K562 (cell line): Measurements from ENCODE around the gene SMIM36. TPM values are rescaled to one million over a fixed set of nuclear protein-coding genes. Genes with fewer than 3 reads are reported as not detected.

ENCODE experiments used
- ATAC-seq: fragments of 200-7000 bp; cut with Tn5 transposase; 3 replicates; pipeline ENCODE4 v1.9.1; 2020; ENCODE audit warnings: moderate library complexity
- BruUV-seq: library from RNA; stranded (reverse); fragments of 400-500 nt; replicated peaks from 2 replicates; lab custom pipeline; 2021; lab: Mats Ljungman, UMichigan
- CTCF ChIA-PET: fragments of 300-600 bp; formaldehyde crosslinking; extraction: SDS; loops from one replicate; lab custom pipeline; 2021; ENCODE audit warnings: low intra/inter-chr PET ratio; lab: Yijun Ruan, JAX
- POLR2A ChIA-PET: fragments of 300-600, 350-650 bp; sonication (Branson Sonifier 250); formaldehyde crosslinking; extraction: SDS; loops from one replicate; lab custom pipeline; 2021; ENCODE audit warnings: antibody characterized with exemption, inconsistent platforms; lab: Yijun Ruan, JAX
- DNase-seq, 4 experiments: peaks; one replicate each; pipeline versions ENCODE4 v3.0.0 to v3.0.0-alpha.2; 2011 to 2018; ENCODE audit warnings: low spot score in 3 of 4, mixed read lengths in 3 of 4; ENCODE audit errors: extremely low read depth in 1 of 4
- FAIRE-seq: peaks from 2 replicates; lab custom pipeline; 2011; peaks lifted over from hg19 to GRCh38; lab: Jason Lieb, UNC
- H2AFZ ChIP-seq: 2 replicates; pipeline ENCODE4 v1.6.0; 2011; ENCODE audit warnings: low read depth, low read length, control low read depth, inconsistent platforms
- H3K27ac ChIP-seq: fragments of 200-600 bp; 3 replicates; pipeline ENCODE4 v1.8.0; 2011; ENCODE audit warnings: low read depth, mild to moderate bottlenecking, control low read depth, inconsistent platforms, low read length, moderate library complexity, mixed read lengths; ENCODE audit errors: extremely low read depth
- H3K27me3 ChIP-seq, 2 experiments: fragments of 300-600 bp in 1 of 2; 2 replicates in 1 of 2; 3 replicates in 1 of 2; pipeline versions ENCODE4 v1.6.0 to v1.8.0; 2011; ENCODE audit warnings: inconsistent platforms in 2 of 2, low read length in 2 of 2, mild to moderate bottlenecking in 1 of 2, mixed read lengths in 1 of 2, moderate library complexity in 1 of 2; ENCODE audit not compliant: control insufficient read depth in 2 of 2, insufficient read depth in 2 of 2
- H3K36me3 ChIP-seq: fragments of 300-600 bp; 3 replicates; pipeline ENCODE4 v1.8.0; 2011; ENCODE audit warnings: mild to moderate bottlenecking, low read length, inconsistent platforms; ENCODE audit not compliant: control insufficient read depth, insufficient read depth
- H3K4me1 ChIP-seq, 2 experiments: fragments of 200-600 bp in 1 of 2; replicated peaks in 1 of 2; 2 replicates in 1 of 2; 3 replicates in 1 of 2; pipeline versions ENCODE4 v1.5.1 to v1.8.0; 2011; ENCODE audit warnings: inconsistent platforms in 2 of 2, low read length in 2 of 2, mild to moderate bottlenecking in 1 of 2, mixed read lengths in 1 of 2, moderate library complexity in 1 of 2; ENCODE audit not compliant: control insufficient read depth in 2 of 2, insufficient read depth in 2 of 2
- H3K4me2 ChIP-seq: 2 replicates; pipeline ENCODE4 v1.6.1; 2011; ENCODE audit warnings: low read length, control low read depth, inconsistent platforms, mixed read lengths; ENCODE audit not compliant: insufficient read depth
- H3K4me3 ChIP-seq: fragments of 200-600 bp; sonication (generic), shearing (Covaris generic); 2 replicates; pipeline ENCODE4 v1.5.1; 2016; ENCODE audit warnings: control low read depth, inconsistent platforms
- H3K79me2 ChIP-seq: fragments of 200-600 bp; 3 replicates; pipeline ENCODE4 v1.8.0; 2011; ENCODE audit warnings: low read length, inconsistent platforms; ENCODE audit not compliant: control insufficient read depth, insufficient read depth
- H3K9ac ChIP-seq, 2 experiments: 2 replicates each; pipeline versions ENCODE4 v1.6.0 to v1.6.1; 2011; ENCODE audit warnings: low read depth in 2 of 2, low read length in 2 of 2, control low read depth in 1 of 2, inconsistent platforms in 1 of 2, mild to moderate bottlenecking in 1 of 2, mixed read lengths in 1 of 2; ENCODE audit not compliant: insufficient read depth in 1 of 2
- H3K9me1 ChIP-seq: one replicate; pipeline ENCODE4 v1.6.0; 2011; ENCODE audit warnings: inconsistent platforms, mild to moderate bottlenecking, low read length, moderate library complexity; ENCODE audit not compliant: control insufficient read depth, insufficient read depth
- H3K9me3 ChIP-seq: replicated peaks from 2 replicates; pipeline ENCODE4 v1.5.1; 2011; ENCODE audit warnings: low read depth, low read length, inconsistent platforms; ENCODE audit not compliant: control insufficient read depth, insufficient read depth
- H4K20me1 ChIP-seq: replicated peaks from 2 replicates; pipeline ENCODE4 v1.6.1; 2011; ENCODE audit warnings: low read length, inconsistent platforms, mixed read lengths; ENCODE audit not compliant: control insufficient read depth, insufficient read depth
- BCL6 ChIP-seq: fragments of 250-450 bp; sonication (Bioruptor Pico); IDR thresholded peaks from 2 replicates; pipeline ENCODE4 v1.4.0; 2020
- CEBPB ChIP-seq: fragments of 450-650 bp; IDR thresholded peaks from 2 replicates; pipeline ENCODE4 v1.6.1; 2016; ENCODE audit warnings: missing genetic modification characterization, missing compliant biosample characterization
- FOXK2 ChIP-seq, 2 experiments: fragments of 450-650 bp; IDR thresholded peaks in 1 of 2; conservative IDR thresholded peaks in 1 of 2; 2 replicates each; pipeline ENCODE4 v1.6.1; 2016; ENCODE audit warnings: low read depth in 2 of 2, mild to moderate bottlenecking in 1 of 2
- PHB ChIP-seq: fragments of 250-450 bp; sonication (Bioruptor Pico); IDR thresholded peaks from 2 replicates; pipeline ENCODE4 v1.5.0; 2021
- ZNF699 ChIP-seq: fragments of 250-450 bp; sonication (Bioruptor Pico); IDR thresholded peaks from 2 replicates; pipeline ENCODE4 v1.8.0; 2021; ENCODE audit warnings: mild to moderate bottlenecking, moderate library complexity; ENCODE audit not compliant: insufficient replicate concordance
- ZSCAN29 ChIP-seq: fragments of 450-650 bp; IDR thresholded peaks from 2 replicates; pipeline ENCODE4 v1.6.1; 2017
- WGBS: fragments of 100-300 bp; shearing (Covaris generic); methylation state at CpG from one replicate; pipeline ENCODE4 v1.1.6; 2016; ENCODE audit warnings: low coverage, mixed read lengths; ENCODE audit not compliant: insufficient coverage; ENCODE audit errors: missing lambda C conversion rate; 5-methylcytosine and 5-hydroxymethylcytosine counted together
- in situ Hi-C: fragments of 300-500 bp; cut with MboI; formaldehyde crosslinking; loops from 4 replicates; pipeline ENCODE4 v1.15.0; 2018; ENCODE audit warnings: inconsistent platforms, mixed read lengths
- intact Hi-C: fragments of 100-400 bp; cut with micrococcal nuclease; formaldehyde crosslinking; loops from 2 replicates; pipeline ENCODE4 v1.14.2; 2022
- polyA plus RNA-seq, 8 experiments: library from polyadenylated mRNA; depleted of rRNA in 4 of 8; stranded (reverse) in 5 of 8; unstranded in 3 of 8; fragments of >200 nt; fragmentation: Nextera tagmentation in 2 of 8; fragmentation: Illumina TruSeq in 1 of 8; extraction: Ambion mirVana in 2 of 8; extraction: Trizol in 1 of 8; gene quantifications; 2 replicates each; pipeline versions ENCODE4 v1.2.1 to v1.2.3, GENCODE V29; 2011 to 2014; ENCODE audit warnings: inconsistent platforms in 1 of 8, missing spikeins in 1 of 8
- total RNA-seq, 7 experiments: library from RNA; depleted of rRNA in 6 of 7; stranded (reverse); fragments of >200 nt in 6 of 7; fragmentation: Illumina TruSeq in 2 of 7; extraction: Trizol in 2 of 7; gene quantifications; 2 replicates each; pipeline versions ENCODE4 v1.2.1 to v1.2.3, GENCODE V29; 2011 to 2021; ENCODE audit warnings: low replicate concordance in 1 of 7
- TF ChIP-seq, protein P1 (sequence below), 3 experiments: IDR thresholded peaks in 2 of 3; conservative IDR thresholded peaks in 1 of 3; 2 replicates each; pipeline ENCODE4 v1.5.1; 2011 to 2012; ENCODE audit warnings: low read length in 3 of 3, mild to moderate bottlenecking in 3 of 3, control low read depth in 2 of 3, improper control_type of control experiment in 1 of 3, inconsistent platforms in 1 of 3, low read depth in 1 of 3, mixed read lengths in 1 of 3, moderate library complexity in 1 of 3; ENCODE audit not compliant: insufficient read depth in 2 of 3
- TF ChIP-seq, protein P2 (sequence below): IDR thresholded peaks from 2 replicates; pipeline ENCODE4 v1.6.1; 2016; ENCODE audit warnings: missing genetic modification characterization, missing compliant biosample characterization
- TF ChIP-seq, protein P3 (sequence below): fragments of 250-450 bp; sonication (Bioruptor Pico); IDR thresholded peaks from 2 replicates; pipeline ENCODE4 v1.5.0; 2020; ENCODE audit warnings: mild to moderate bottlenecking, borderline replicate concordance

The SMIM36 gene
- total and polyA plus RNA-seq, 9 of the 15 experiments (the other 6 are each of a cell fraction or from before 2014, with no cell fraction given): not detected

DNA sequence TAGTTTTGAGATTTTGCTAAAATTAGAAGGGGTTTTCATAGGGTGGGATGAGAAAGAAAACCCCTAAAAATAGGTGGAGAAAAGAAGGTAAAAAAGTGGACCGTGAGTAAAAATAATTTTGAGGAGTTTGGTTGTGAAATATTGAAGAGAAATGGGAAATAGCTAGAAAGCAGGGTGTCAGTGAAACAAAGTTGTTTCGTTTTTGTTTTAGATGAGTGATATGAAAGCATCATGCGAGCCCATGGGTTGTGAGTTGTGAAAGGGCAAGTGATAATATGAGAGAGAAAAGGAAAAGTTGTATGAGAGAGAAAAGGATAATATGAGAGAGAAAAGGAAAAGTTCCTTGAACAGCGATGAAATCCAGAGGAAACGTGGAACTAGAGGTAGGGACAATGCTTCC lies 7.3 kb upstream of the SMIM36 start:
- peak overlapping the region; percentile 25; the same call in 1 of the 2 replicates for H2AFZ ChIP-seq
- CTCF ChIA-PET: no interaction called here

More for the DNA sequence above, 7.3 kb upstream of the SMIM36 start:
- TF ChIP-seq ZSCAN29 (no peak), FOXK2 (conservative IDR thresholded peaks at IDR 0.05 in 1 of 2, IDR thresholded peaks at IDR 0.05 in 1 of 2; ENCODE audit: low read depth in 2 of 2) (no peak), PHB (CRISPR knock-in tag) (no peak), CEBPB (tag) (0 out of 2 replicates have a peak, but pooled peaks have one; percentile 17), BCL6 (CRISPR knock-in tag) (no peak), ZNF699 (CRISPR knock-in tag) (no peak)
- TF ChIP-seq, protein P1, sequence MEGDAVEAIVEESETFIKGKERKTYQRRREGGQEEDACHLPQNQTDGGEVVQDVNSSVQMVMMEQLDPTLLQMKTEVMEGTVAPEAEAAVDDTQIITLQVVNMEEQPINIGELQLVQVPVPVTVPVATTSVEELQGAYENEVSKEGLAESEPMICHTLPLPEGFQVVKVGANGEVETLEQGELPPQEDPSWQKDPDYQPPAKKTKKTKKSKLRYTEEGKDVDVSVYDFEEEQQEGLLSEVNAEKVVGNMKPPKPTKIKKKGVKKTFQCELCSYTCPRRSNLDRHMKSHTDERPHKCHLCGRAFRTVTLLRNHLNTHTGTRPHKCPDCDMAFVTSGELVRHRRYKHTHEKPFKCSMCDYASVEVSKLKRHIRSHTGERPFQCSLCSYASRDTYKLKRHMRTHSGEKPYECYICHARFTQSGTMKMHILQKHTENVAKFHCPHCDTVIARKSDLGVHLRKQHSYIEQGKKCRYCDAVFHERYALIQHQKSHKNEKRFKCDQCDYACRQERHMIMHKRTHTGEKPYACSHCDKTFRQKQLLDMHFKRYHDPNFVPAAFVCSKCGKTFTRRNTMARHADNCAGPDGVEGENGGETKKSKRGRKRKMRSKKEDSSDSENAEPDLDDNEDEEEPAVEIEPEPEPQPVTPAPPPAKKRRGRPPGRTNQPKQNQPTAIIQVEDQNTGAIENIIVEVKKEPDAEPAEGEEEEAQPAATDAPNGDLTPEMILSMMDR (IDR thresholded peaks at IDR 0.05 in 2 of 3, conservative IDR thresholded peaks at IDR 0.05 in 1 of 3; ENCODE audit: insufficient read depth in 2 of 3, low read depth in 1 of 3, low read length in 3 of 3): no peak
- TF ChIP-seq, protein P2, sequence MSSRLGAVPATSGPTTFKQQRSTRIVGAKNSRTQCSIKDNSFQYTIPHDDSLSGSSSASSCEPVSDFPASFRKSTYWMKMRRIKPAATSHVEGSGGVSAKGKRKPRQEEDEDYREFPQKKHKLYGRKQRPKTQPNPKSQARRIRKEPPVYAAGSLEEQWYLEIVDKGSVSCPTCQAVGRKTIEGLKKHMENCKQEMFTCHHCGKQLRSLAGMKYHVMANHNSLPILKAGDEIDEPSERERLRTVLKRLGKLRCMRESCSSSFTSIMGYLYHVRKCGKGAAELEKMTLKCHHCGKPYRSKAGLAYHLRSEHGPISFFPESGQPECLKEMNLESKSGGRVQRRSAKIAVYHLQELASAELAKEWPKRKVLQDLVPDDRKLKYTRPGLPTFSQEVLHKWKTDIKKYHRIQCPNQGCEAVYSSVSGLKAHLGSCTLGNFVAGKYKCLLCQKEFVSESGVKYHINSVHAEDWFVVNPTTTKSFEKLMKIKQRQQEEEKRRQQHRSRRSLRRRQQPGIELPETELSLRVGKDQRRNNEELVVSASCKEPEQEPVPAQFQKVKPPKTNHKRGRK (tag): peak; percentile 56; the same call in 1 of the 2 replicates
- TF ChIP-seq, protein P3, sequence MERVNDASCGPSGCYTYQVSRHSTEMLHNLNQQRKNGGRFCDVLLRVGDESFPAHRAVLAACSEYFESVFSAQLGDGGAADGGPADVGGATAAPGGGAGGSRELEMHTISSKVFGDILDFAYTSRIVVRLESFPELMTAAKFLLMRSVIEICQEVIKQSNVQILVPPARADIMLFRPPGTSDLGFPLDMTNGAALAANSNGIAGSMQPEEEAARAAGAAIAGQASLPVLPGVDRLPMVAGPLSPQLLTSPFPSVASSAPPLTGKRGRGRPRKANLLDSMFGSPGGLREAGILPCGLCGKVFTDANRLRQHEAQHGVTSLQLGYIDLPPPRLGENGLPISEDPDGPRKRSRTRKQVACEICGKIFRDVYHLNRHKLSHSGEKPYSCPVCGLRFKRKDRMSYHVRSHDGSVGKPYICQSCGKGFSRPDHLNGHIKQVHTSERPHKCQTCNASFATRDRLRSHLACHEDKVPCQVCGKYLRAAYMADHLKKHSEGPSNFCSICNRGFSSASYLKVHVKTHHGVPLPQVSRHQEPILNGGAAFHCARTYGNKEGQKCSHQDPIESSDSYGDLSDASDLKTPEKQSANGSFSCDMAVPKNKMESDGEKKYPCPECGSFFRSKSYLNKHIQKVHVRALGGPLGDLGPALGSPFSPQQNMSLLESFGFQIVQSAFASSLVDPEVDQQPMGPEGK (CRISPR knock-in tag): no peak
- ATAC-seq (no peak), FAIRE-seq (no peak), DNase-seq (no peak)
- no peaks in the 10 kb centered on the region for H3K36me3 ChIP-seq
- H3K4me2 ChIP-seq: no peak overlapping the region
- POLR2A ChIA-PET: no interaction called here
- no peaks in the 10 kb centered on the region for H4K20me1 ChIP-seq
- in situ Hi-C loops: loop anchor here (10.0 kb wide), 1 partner anchor 524 kb away; no protein-coding TSS in a partner anchor
- H3K9me3 ChIP-seq: no peaks in the 10 kb centered on the region
- peaks cover 4 to 9% of the 10 kb centered on the region in 2 experiments; a peak in 4 of 5 replicates for H3K27me3 ChIP-seq
- H3K4me1 ChIP-seq: no peaks in the 10 kb centered on the region; a peak in 1 of 5 replicates
- no peaks in the 10 kb centered on the region for H3K9me1 ChIP-seq
- intact Hi-C loops: no loop called here
- no peak overlapping the region for H3K9ac ChIP-seq
- 2% methylated on average over 5 of the region's 5 CpGs for WGBS
- H3K79me2 ChIP-seq: no peaks in the 10 kb centered on the region
- no peak overlapping the region for H3K4me3 ChIP-seq
- no TSS peak for BruUV-seq
- no peak overlapping the region for H3K27ac ChIP-seq
